Testis (tissue), 3 donors: ENCODE measurements around the gene IBSP. TPM values are rescaled to one million over a fixed set of nuclear protein-coding genes. Genes with fewer than 3 reads are reported as not detected.

Source experiments
- DNase-seq: peaks from one replicate; pipeline ENCODE4 v3.0.0-alpha.2; 2019
- H3K27ac ChIP-seq, 2 donors: fragments of 200-600 bp; sonication (generic); one replicate each; pipeline ENCODE4 v1.5.1; 2019
- H3K27me3 ChIP-seq: fragments of 200-600 bp; sonication (generic); one replicate; pipeline ENCODE4 v1.5.1; 2019
- H3K36me3 ChIP-seq: fragments of 200-600 bp; sonication (generic); one replicate; pipeline ENCODE4 v1.5.1; 2017; ENCODE audit warnings: low read depth; ENCODE audit errors: missing control alignments
- H3K4me1 ChIP-seq: fragments of 200-600 bp; sonication (generic); one replicate; pipeline ENCODE4 v1.5.1; 2019
- H3K4me3 ChIP-seq, 2 donors: fragments of 200-600 bp; sonication (generic); one replicate each; pipeline ENCODE4 v1.5.1; 2017 to 2019
- H3K9me3 ChIP-seq: fragments of 200-600 bp; sonication (generic); one replicate; pipeline ENCODE4 v1.5.1; 2017
- POLR2A ChIP-seq: fragments of 450-650 bp; IDR thresholded peaks from one replicate; pipeline ENCODE4 v1.6.1; 2017; ENCODE audit warnings: antibody characterized with exemption, mild to moderate bottlenecking, moderate library complexity
- WGBS, 2 donors: methylation state at CpG; one replicate each; pipeline ENCODE4 v1.1.5; 2018; 5-methylcytosine and 5-hydroxymethylcytosine counted together
- intact Hi-C: fragments of 100-400 bp; cut with DNase I; formaldehyde crosslinking; loops from one replicate; pipeline ENCODE4 v1.15.1; 2023; ENCODE audit warnings: low total_unique reads
- polyA plus RNA-seq: library from polyadenylated mRNA; stranded (reverse); fragments of 350-450 nt; fragmentation: Illumina TruSeq; extraction: RNeasy Lipid Tissue Mini Kit (QIAGEN cat#74804); gene quantifications from one replicate; pipeline ENCODE4 v1.2.3, GENCODE V29; 2014; ENCODE audit warnings: low read depth, low replicate concordance; ENCODE audit not compliant: insufficient read depth
- total RNA-seq, 2 donors: library from RNA; depleted of rRNA; stranded (reverse); fragments of >200 nt; gene quantifications; one replicate each; pipeline ENCODE4 v1.2.3, GENCODE V29; 2016
- TF ChIP-seq, protein P1 (sequence below), 3 experiments: fragments of 450-650 bp in 2 of 3; fragments of 200-600 bp in 1 of 3; sonication (generic) in 1 of 3; IDR thresholded peaks; one replicate each; pipeline ENCODE4 v1.5.1; 2016 to 2019; ENCODE audit warnings: antibody characterized with exemption in 3 of 3, mild to moderate bottlenecking in 2 of 3, moderate library complexity in 1 of 3

Gene IBSP
- total and polyA plus RNA-seq, 3 donors from 2014 or later: not detected

DNA sequence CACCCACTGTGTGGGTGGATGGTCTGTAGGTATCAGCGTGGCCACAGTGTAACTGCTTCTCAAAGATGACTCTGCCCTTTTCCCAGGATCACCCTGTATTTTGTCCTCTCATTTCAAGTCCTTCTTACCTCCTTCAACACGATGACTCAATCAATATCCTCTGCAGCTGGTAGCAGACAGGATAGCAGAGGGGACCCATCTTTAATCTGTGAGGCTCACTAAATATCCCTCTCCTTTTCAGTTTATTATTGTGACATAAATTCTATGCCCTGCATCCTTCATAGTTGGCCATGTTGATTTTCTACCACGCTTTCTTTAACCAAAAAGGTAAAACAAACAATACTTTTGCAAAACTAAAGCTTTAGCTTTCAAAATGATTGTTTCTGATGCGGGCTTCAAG lies 23.8 kb downstream of the IBSP start:
- Histone ChIP-seq H3K27ac (no peak overlapping the region), H3K36me3 (no peaks in the 10 kb centered on the region), H3K4me3 (no peak overlapping the region), H3K27me3 (no peaks in the 10 kb centered on the region), H3K9me3 (no peaks in the 10 kb centered on the region), H3K4me1 (no peaks in the 10 kb centered on the region)
- WGBS, 2 donors: 86 to 90% methylated on average over 4 of the region's 4 CpGs
- DNase-seq: no peak
- TF ChIP-seq POLR2A: no peak
- TF ChIP-seq, protein P1, sequence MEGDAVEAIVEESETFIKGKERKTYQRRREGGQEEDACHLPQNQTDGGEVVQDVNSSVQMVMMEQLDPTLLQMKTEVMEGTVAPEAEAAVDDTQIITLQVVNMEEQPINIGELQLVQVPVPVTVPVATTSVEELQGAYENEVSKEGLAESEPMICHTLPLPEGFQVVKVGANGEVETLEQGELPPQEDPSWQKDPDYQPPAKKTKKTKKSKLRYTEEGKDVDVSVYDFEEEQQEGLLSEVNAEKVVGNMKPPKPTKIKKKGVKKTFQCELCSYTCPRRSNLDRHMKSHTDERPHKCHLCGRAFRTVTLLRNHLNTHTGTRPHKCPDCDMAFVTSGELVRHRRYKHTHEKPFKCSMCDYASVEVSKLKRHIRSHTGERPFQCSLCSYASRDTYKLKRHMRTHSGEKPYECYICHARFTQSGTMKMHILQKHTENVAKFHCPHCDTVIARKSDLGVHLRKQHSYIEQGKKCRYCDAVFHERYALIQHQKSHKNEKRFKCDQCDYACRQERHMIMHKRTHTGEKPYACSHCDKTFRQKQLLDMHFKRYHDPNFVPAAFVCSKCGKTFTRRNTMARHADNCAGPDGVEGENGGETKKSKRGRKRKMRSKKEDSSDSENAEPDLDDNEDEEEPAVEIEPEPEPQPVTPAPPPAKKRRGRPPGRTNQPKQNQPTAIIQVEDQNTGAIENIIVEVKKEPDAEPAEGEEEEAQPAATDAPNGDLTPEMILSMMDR (IDR thresholded peaks at IDR 0.05): no peak
- intact Hi-C loops: no loop called here

GRCh38 chr4:87823724-87824123 lies 24.4 kb downstream of the IBSP start:
- WGBS, 2 donors: 54 to 78% methylated on average over 1 of the region's 1 CpG
- no peak for DNase-seq
- Histone ChIP-seq H3K27ac (no peak overlapping the region), H3K36me3 (no peaks in the 10 kb centered on the region), H3K27me3 (no peaks in the 10 kb centered on the region), H3K9me3 (no peaks in the 10 kb centered on the region), H3K4me3 (no peak overlapping the region), H3K4me1 (no peaks in the 10 kb centered on the region)
- TF ChIP-seq, protein P1 (IDR thresholded peaks at IDR 0.05): no peak
- no peak for TF ChIP-seq POLR2A
- intact Hi-C loops: no loop called here

- Histone ChIP-seq H3K4me3 (no peak overlapping the region), H3K9me3 (no peaks in the 10 kb centered on the region), H3K27me3 (no peaks in the 10 kb centered on the region), H3K27ac (no peak overlapping the region), H3K36me3 (no peaks in the 10 kb centered on the region), H3K4me1 (no peaks in the 10 kb centered on the region)
- 69 to 78% methylated on average over 1 of the region's 1 CpG for WGBS, 2 donors
- no peak for TF ChIP-seq POLR2A
- TF ChIP-seq, protein P1 (IDR thresholded peaks at IDR 0.05): no peak
- intact Hi-C loops: no loop called here
- no peak for DNase-seq
Observed at GRCh38 chr4:87824352-87824751, 25.0 kb downstream of the IBSP start.

GRCh38 chr4:87832669-87833068 lies 33.3 kb downstream of the IBSP start, which contains the start of gene MEPE:
Gene MEPE, plus strand, starts transcription at chr4:87832969. Its CDS starts 1,746 bp downstream, at chr4:87834715.
- no peaks in the 10 kb centered on the region for H3K4me1 ChIP-seq
- no peak for DNase-seq
- H3K27me3 ChIP-seq: no peaks in the 10 kb centered on the region
- no peaks in the 10 kb centered on the region for H3K9me3 ChIP-seq
- TF ChIP-seq POLR2A: no peak
- TF ChIP-seq, protein P1 (IDR thresholded peaks at IDR 0.05): no peak
- no peaks in the 10 kb centered on the region for H3K36me3 ChIP-seq
- H3K27ac ChIP-seq: no peak within 1 kb of the TSS
- 95 to 97% methylated on average over 2 of the region's 2 CpGs for WGBS, 2 donors
- H3K4me3 ChIP-seq: no peak within 1 kb of the TSS
- intact Hi-C loops: no loop called here

DNA sequence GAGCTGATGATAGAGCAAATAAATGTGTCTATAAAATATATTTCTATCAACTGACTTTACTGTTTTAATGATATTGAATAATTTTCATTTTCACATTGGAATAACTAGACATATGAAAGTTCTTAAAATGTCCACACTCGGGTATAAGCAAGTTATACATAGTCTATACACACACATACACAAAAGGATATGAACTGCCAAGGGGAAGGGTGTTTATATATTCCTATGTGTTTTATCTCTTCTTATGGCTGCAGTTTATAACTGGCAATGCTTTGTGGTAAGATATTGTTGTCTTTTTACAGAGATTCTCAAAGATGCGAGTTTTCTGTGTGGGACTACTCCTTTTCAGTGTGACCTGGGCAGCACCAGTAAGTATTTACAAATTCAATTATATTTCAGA lies 35.0 kb downstream of the IBSP start:
- intact Hi-C loops: no loop called here
- H3K36me3 ChIP-seq: no peaks in the 10 kb centered on the region
- H3K27me3 ChIP-seq: no peaks in the 10 kb centered on the region
- no peak overlapping the region for H3K4me3 ChIP-seq
- no peaks in the 10 kb centered on the region for H3K4me1 ChIP-seq
- H3K27ac ChIP-seq: no peak overlapping the region
- TF ChIP-seq, protein P1 (IDR thresholded peaks at IDR 0.05): no peak
- TF ChIP-seq POLR2A: no peak
- 82 to 94% methylated on average over 2 of the region's 2 CpGs for WGBS, 2 donors
- no peak for DNase-seq
- H3K9me3 ChIP-seq: no peaks in the 10 kb centered on the region
